HG03442 (cell line): ENCODE measurements around the gene ARL11.

Source experiments
- ATAC-seq: cut with Tn5 transposase; IDR thresholded peaks from one replicate; pipeline ENCODE4 v1.9.1; 2021; ENCODE audit warnings: mild to moderate bottlenecking, moderate library complexity; ENCODE audit not compliant: unreplicated experiment

The ARL11 gene

GRCh38 chr13:49646688-49647087 lies 18.4 kb downstream of the ARL11 start:
- no peak for ATAC-seq

DNA sequence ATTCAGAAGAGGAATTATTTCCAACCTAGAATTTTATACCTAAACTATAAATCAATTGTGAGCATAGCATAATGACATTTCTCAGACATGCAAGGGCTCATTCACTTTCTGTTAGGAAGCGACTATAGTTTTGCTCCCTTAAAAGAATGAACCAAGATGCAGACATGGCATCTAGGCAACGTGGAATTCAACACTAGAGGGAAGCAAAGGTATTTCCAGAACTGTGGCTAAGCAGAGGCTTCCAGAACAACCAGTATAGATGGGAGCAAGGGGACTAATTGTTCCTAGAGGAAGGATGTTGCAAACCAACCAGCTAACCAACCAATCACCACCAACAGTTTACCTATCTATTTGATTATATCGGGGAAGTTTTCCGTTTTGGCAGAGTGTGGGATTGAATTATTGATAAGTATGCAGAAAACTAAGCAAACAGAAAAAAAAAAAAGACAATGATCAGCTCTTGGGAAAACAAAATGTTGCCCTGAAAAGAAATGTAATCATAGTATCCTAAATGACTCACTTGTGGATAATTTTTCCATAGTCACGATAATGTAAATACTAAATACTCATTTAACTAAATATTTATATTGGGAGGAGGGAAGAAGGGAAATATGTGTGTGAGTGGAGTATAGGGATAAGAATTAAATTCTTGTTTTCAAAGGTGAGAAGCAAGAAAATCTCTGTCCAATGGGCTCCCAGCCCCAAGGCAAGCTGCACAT lies 21.1 kb downstream of the ARL11 start:
- no peak for ATAC-seq

DNA sequence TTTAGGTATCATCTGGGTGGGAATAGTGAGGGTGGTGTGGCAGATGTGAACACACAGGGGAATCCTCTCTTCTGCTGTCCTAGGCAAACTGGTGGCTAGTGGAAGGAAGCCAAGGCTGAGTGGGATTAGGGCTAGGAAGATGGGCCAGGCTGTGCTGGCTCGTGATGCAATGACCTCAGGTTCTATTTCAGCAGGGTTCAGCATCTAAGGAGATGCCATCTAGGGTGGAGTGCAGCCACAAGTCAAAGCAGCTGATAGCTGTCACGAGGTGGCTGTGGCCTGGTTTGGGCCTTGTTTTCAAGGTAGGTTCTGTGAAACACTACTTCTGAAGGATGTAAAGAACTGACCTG lies 21.6 kb downstream of the ARL11 start:
- no peak for ATAC-seq

- no peak for ATAC-seq
Observed at GRCh38 chr13:49651570-49652354, 23.5 kb downstream of the ARL11 start.

DNA sequence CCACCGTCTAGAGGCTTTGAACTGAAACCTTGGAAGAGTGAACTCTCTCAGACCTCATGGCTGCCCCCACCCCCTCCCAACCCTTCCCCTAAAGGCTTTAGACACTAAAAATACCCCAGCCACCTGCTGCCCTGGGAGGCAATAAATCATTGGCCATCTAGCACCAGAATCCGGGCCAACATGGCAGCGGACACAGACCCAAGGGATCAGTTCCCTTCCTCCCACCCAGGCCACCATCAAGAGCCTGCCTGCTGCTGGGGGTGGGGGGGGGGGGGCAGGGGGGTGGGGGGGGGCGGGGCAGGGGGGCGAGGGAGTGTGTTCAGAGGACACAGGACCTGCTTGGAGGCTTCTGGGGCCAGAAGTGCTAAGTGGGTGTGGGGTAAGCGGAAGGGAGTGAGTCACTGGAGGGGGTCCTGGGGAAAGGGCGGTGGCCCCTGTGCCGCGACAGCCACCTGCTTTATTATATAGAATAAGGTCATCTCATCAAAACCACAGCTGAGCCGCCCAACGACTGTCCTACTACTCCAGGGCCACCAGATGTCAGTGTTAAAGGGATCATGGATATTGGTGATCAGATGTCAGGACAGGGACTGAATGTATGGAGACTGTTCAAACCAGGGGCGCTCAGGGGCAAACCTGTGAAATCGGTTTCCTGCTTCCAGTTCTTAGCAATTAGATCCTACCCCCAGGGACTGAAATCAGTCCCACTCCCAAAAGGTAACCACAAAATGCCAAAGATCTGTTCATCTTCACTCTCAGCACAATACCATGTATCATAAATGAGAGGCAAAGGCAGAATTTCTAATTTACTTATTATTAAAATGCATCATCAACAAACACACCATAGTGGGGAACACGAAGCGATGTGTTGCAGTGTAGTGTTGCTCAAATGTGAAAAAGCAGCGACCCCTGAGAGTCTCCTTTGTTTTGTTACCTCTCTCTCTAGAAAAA lies 24.3 kb downstream of the ARL11 start:
- no peak for ATAC-seq

DNA sequence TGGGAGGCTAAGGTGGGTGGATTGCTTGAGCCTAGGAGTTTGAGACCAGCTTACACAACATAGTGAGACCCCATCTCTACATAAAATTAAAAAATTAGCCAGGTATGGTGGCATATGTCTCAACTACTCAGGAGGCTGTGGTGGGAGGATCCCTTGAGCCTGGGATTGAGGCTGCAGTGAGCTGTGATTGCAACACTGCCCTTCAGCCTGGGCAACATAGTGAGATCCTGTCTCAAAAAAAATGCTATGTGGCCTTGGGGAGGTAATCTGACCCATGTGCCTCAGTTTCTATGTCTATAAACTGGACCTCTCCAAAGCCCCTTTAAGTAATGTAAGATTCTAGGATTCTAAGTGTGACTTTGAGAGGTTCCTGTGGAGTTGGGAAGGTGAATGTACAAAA lies 25.2 kb downstream of the ARL11 start:
- ATAC-seq: no peak

DNA sequence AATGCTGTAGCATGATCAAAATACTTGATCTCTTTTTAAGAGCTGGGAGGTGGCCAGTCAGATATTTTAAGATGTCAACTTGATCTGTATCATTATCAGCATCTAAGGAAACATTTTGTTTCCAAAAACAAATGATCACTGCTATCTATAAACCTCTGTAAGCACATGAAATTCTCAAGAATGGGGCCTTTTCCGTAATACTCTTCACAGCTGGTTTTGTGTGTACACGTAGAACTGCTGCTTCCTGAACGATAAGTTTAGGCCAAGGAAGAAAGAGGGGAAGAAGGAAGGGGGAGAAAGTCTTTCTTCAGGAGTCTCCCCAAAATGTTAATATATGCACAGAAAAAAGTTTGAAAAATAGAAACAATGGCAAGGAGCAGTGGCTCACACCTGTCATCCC lies 25.7 kb downstream of the ARL11 start:
- no peak for ATAC-seq

DNA sequence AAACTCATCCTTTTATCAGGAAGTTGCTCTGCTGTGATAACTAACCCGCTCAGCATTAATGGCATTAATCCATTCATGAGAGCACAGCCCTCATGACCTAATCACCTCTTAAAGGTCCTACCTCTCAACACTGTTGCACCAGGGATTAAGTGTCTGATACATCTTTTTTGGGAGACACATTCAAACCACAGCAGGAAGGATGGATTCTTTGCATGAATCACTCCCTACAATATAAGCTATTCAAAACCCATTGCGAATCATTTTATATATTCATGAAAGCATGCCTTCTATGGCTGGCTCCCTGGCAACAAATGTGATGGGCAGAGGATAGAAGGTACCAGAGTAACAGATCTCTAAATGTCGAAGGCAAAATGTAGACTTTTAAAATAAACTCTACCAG lies 27.6 kb downstream of the ARL11 start:
- no peak for ATAC-seq

- ATAC-seq: no peak
Observed at GRCh38 chr13:49657241-49657641, 28.9 kb downstream of the ARL11 start.

DNA sequence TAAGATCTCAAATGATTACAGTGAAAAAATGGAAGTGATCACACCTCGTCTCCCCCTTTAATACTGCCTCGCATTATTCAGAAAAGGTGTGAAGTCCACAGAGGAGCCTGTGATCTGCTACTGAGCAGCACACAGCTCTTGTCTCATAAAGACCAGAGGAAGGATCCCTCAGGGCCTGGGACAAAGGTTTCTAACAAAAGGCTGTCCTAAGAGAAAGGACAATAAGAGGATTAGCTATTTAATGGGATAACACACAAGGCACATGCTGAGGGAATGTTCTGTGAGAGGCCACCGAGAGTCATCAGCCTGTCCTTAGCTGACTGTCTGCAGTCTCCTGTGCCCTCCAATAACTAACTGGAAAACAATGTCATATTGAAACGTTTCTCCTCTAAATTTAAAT lies 36.3 kb downstream of the ARL11 start:
- no peak for ATAC-seq

- no peak for ATAC-seq
Observed at GRCh38 chr13:49667773-49668172, 39.5 kb downstream of the ARL11 start.

DNA sequence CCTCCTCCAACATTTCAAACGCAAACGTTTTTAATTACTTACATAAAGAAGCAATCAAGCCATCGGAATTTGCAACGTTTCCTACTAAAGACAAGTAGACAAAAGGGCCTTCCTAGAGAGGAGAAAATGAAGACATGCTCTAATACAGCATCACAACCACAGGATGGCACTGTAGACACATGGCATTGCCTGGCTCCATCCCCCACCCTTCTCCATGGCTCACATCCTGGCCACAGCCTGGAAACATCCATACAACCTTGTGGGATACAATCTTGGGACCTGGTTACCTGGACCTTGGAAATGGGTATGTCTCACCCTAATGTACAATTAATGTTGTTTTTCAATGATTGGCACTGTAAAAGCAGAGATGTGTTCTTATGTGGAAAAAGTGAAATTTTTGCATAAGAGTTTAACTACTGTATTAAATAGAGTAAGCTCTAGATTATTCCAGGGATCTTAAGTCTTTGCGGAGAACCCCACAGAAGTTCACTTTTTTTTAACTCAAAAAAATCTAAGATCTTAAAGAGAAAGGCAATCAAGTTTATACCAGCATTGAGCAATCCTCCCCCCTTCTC lies 41.5 kb downstream of the ARL11 start:
- peak; percentile 42 for ATAC-seq

DNA sequence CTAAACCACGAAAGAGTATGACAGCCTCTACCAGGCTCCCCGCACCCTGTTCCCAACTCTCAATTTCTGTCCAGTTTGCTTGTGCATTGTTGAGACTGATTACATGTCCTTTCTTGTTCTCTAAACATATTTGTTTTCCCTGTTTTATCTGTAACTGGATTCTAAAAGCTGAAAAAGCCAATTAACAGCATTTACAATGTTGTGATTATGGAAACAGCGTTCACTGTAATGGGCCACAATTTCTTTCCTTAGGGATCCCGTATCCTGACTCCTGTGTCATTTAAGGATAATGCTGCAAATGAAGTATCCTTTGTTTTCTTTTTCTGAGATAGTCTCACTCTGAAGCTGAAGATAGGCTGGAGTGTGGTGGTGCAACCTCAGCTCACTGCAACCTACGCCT lies 42.5 kb downstream of the ARL11 start:
- no peak for ATAC-seq

DNA sequence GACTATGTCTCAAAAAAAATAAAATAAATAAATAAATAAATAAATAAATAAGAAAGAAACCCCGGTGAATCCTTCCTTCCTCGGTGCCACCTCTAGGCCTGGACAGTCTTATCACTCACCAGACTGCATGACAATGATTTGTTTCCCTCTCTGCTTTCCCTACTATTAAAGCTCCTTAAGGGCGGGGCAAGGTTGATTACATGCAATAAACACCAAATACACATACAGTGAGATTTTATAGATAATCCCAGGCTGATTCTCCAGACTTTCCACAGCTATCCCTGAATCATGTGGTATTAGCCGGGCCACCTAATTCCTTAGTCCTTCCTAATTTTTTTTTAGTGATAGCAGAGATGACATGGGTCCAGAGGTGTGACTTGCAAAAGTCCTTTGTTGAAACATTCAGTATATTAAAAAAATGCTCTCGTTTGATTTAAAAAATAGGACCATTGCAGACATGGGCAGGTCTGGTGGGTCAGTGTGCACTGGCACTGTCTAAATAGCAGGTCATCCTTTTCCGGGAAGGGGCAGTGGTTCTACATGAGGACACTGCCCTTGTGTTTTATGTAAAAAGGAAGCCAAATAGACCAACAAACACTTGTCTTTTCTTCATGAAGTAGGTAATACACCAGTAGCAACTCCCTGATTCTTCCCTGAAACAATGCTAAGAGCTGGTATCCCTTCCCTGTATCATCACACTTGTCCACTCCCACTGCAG lies 48.4 kb downstream of the ARL11 start:
- ATAC-seq: no peak

DNA sequence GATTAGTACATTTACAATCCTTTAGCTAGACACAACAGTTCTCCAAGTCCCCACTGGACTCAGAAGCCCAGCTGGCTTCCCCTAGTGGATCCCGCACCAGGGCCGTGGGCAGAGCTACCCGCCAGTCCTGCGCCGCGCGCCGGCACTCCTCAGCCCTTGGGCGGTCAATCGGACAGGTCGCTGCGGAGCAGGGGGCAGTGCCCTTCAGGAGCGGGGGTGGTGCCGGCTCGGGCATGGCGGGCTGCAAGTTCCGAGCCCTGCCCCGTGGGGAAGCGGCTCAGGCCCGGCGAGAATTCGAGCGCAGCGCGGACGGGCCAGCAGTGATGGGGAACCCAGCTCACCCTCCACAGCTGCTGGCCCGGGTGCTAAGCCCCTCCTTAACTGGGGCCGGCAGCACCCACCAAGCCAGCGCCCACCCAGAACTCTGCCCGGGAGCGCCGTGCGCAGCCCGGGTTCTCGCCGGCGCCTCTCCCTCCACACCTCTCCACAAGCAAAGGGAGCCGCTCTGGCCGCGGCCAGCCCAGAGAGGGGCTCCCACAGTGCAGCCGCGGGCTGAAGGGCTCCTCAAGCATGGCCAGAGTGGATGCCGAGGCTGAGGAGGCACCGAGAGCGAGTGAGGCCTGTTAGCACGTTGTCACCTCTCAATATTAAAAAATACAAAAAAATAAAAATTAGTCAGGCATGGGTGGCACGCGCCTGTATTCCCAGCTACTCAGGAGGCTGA lies 50.0 kb downstream of the ARL11 start:
- ATAC-seq: no peak

- ATAC-seq: no peak
Observed at GRCh38 chr13:49679246-49679645, 50.9 kb downstream of the ARL11 start.

GRCh38 chr13:49681842-49682435 lies 53.6 kb downstream of the ARL11 start:
- ATAC-seq: no peak
